Pericardium fibroblast (primary cell): Measurements from ENCODE around the gene AMER2. TPM values are rescaled to one million over a fixed set of nuclear protein-coding genes. Genes with fewer than 3 reads are reported as not detected.

ENCODE experiments used
- total RNA-seq: library from RNA; depleted of rRNA; stranded (reverse); fragments of >200 nt; gene quantifications from 2 replicates; pipeline ENCODE4 v1.2.3, GENCODE V29; 2015

Gene AMER2
- not detected in 2 replicates for total RNA-seq

GRCh38 chr13:25171517-25172302 lies at the start of gene AMER2:
AMER2 (minus strand) TSS chr13:25172288; CDS start chr13:25171619, 669 bp downstream.

Other genes starting within 250 kb of the AMER2 start
- under 0.01 and 0.17 TPM in 2 replicates for gene PABPC3, start 76.2 kb downstream of the AMER2 start, total RNA-seq
- 13.3 and 16.2 TPM in 2 replicates for gene MTMR6, start 115.2 kb upstream of the AMER2 start, total RNA-seq
- gene NUP58, start 129.3 kb upstream of the AMER2 start, total RNA-seq = 24.6 and 24.9 TPM in 2 replicates
- gene ATP8A2, start 199.7 kb upstream of the AMER2 start, total RNA-seq = under 0.01 and 0.09 TPM in 2 replicates